Measurements from ENCODE around the gene IRF2. TPM values are rescaled to one million over a fixed set of nuclear protein-coding genes. Genes with fewer than 3 reads are reported as not detected.

Gene IRF2
- total RNA-seq, 1 donor from 2014 or later = 16.1 TPM

GRCh38 chr4:184396570-184397515, 77.5 kb downstream of the IRF2 start:
- Histone ChIP-seq H3K27ac (no peak overlapping the region), H3K79me2 (ENCODE audit: low read depth) (no peaks in the 10 kb centered on the region), H3K27me3 (no peaks in the 10 kb centered on the region), H3K9me3 (ENCODE audit: low read depth) (no peaks in the 10 kb centered on the region), H3F3A (ENCODE audit: low read depth) (peaks cover 19% of the 10 kb centered on the region), H3K4me1 (peaks cover 17% of the 10 kb centered on the region), H3K4me3 (no peak overlapping the region), H2AFZ (replicated peaks) (no peak overlapping the region), H3K4me2 (no peak overlapping the region), H4K20me1 (ENCODE audit: low read depth) (peaks cover 14% of the 10 kb centered on the region), H3K36me3 (no peaks in the 10 kb centered on the region), H3K9ac (no peak overlapping the region)
- peak overlapping the region; percentile 94 for H3K27ac Mint-ChIP-seq
- peaks cover 4% of the 10 kb centered on the region for H3K27me3 Mint-ChIP-seq (ENCODE audit: insufficient read depth, low read depth)
- no peak for TF ChIP-seq EZH2phosphoT487 (IDR thresholded peaks at IDR 0.05)
- TF ChIP-seq, protein P1, sequence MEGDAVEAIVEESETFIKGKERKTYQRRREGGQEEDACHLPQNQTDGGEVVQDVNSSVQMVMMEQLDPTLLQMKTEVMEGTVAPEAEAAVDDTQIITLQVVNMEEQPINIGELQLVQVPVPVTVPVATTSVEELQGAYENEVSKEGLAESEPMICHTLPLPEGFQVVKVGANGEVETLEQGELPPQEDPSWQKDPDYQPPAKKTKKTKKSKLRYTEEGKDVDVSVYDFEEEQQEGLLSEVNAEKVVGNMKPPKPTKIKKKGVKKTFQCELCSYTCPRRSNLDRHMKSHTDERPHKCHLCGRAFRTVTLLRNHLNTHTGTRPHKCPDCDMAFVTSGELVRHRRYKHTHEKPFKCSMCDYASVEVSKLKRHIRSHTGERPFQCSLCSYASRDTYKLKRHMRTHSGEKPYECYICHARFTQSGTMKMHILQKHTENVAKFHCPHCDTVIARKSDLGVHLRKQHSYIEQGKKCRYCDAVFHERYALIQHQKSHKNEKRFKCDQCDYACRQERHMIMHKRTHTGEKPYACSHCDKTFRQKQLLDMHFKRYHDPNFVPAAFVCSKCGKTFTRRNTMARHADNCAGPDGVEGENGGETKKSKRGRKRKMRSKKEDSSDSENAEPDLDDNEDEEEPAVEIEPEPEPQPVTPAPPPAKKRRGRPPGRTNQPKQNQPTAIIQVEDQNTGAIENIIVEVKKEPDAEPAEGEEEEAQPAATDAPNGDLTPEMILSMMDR (IDR thresholded peaks at IDR 0.05) = no peak
- TF ChIP-seq EZH2 (IDR thresholded peaks at IDR 0.05) = no peak
- no peak for DNase-seq (ENCODE audit: low spot score)
- H3K36me3 Mint-ChIP-seq = peaks cover 55% of the 10 kb centered on the region
- no peak overlapping the region for H3K4me3 Mint-ChIP-seq
- no peaks in the 10 kb centered on the region for H3K9me3 Mint-ChIP-seq
- peaks cover 47% of the 10 kb centered on the region for H3K4me1 Mint-ChIP-seq

DNA sequence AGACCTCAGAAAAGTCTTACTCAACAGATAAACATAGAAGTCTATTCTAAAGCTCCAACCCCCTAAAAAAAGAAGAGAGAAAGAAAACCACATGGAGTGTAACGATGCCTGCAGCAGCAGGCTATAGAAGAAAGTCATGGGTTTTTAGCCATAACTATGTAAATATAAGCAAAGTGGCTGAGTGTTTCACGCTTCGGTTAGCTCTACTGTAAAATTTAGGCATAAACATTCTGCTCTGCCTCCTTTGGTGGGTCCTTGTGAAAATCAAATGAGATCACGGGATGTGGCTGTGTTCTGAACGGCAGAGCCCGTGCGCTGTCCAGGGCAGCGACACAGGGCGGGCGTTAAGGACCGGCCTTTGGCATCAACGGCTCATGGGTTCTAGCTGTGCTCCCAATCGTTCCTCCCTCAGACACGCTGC, 78.4 kb downstream of the IRF2 start:
- Mint-ChIP-seq H3K9me3 (no peaks in the 10 kb centered on the region), H3K4me1 (peaks cover 46% of the 10 kb centered on the region), H3K27ac (peak overlapping the region; percentile 94), H3K27me3 (ENCODE audit: insufficient read depth, low read depth) (peaks cover 10% of the 10 kb centered on the region), H3K4me3 (no peak overlapping the region), H3K36me3 (peaks cover 63% of the 10 kb centered on the region)
- Histone ChIP-seq H3K9me3 (ENCODE audit: low read depth) (no peaks in the 10 kb centered on the region), H3K4me3 (no peak overlapping the region), H3K27me3 (no peaks in the 10 kb centered on the region), H3K79me2 (ENCODE audit: low read depth) (no peaks in the 10 kb centered on the region), H3K36me3 (no peaks in the 10 kb centered on the region), H3K9ac (no peak overlapping the region), H3K4me2 (no peak overlapping the region), H3K4me1 (peaks cover 12% of the 10 kb centered on the region), H4K20me1 (ENCODE audit: low read depth) (peaks cover 5% of the 10 kb centered on the region), H3F3A (ENCODE audit: low read depth) (peaks cover 10% of the 10 kb centered on the region), H3K27ac (no peak overlapping the region), H2AFZ (replicated peaks) (no peak overlapping the region)
- no peak for DNase-seq (ENCODE audit: low spot score)
- TF ChIP-seq, protein P1 (IDR thresholded peaks at IDR 0.05) = no peak
- no peak for TF ChIP-seq EZH2 (IDR thresholded peaks at IDR 0.05)
- TF ChIP-seq EZH2phosphoT487 (IDR thresholded peaks at IDR 0.05) = no peak

GRCh38 chr4:184395451-184395917, 78.9 kb downstream of the IRF2 start:
- peaks cover 66% of the 10 kb centered on the region for H3K36me3 Mint-ChIP-seq

More at GRCh38 chr4:184395451-184395917, 78.9 kb downstream of the IRF2 start:
- peaks cover 45% of the 10 kb centered on the region for H3K4me1 Mint-ChIP-seq
- H3K9ac ChIP-seq = no peak overlapping the region
- H3K27ac Mint-ChIP-seq = peak overlapping the region; percentile 28
- no peak overlapping the region for H3K4me3 ChIP-seq
- no peaks in the 10 kb centered on the region for H3K9me3 Mint-ChIP-seq
- H3K4me1 ChIP-seq = peaks cover 10% of the 10 kb centered on the region
- no peak overlapping the region for H2AFZ ChIP-seq (replicated peaks)
- H4K20me1 ChIP-seq (ENCODE audit: low read depth) = peaks cover under 1% of the 10 kb centered on the region
- H3K27me3 Mint-ChIP-seq (ENCODE audit: insufficient read depth, low read depth) = peaks cover 11% of the 10 kb centered on the region
- no peak overlapping the region for H3K4me2 ChIP-seq
- H3K36me3 ChIP-seq = no peaks in the 10 kb centered on the region
- no peaks in the 10 kb centered on the region for H3K9me3 ChIP-seq (ENCODE audit: low read depth)
- H3K79me2 ChIP-seq (ENCODE audit: low read depth) = no peaks in the 10 kb centered on the region
- peaks cover 5% of the 10 kb centered on the region for H3F3A ChIP-seq (ENCODE audit: low read depth)
- no peaks in the 10 kb centered on the region for H3K27me3 ChIP-seq
- H3K27ac ChIP-seq = no peak overlapping the region
- DNase-seq (ENCODE audit: low spot score) = no peak
- TF ChIP-seq EZH2 (IDR thresholded peaks at IDR 0.05) = no peak
- TF ChIP-seq, protein P1 (IDR thresholded peaks at IDR 0.05) = no peak
- TF ChIP-seq EZH2phosphoT487 (IDR thresholded peaks at IDR 0.05) = no peak
- H3K4me3 Mint-ChIP-seq = no peak overlapping the region

All from neural progenitor cell (in vitro differentiated cells).